Nephron progenitor cell (in vitro differentiated cells): ENCODE measurements around the gene BCKDK.

ENCODE experiments used
- DNase-seq: peaks from one replicate; pipeline ENCODE4 v3.0.0; 2021
- H3K27ac Mint-ChIP-seq: 2 replicates; pipeline ENCODE4 v1.8.0; 2021; ENCODE audit warnings: mild to moderate bottlenecking, moderate library complexity, mixed read lengths
- H3K27me3 Mint-ChIP-seq: 2 replicates; pipeline ENCODE4 v1.8.0; 2021; ENCODE audit warnings: mild to moderate bottlenecking, low read depth, mixed read lengths; ENCODE audit not compliant: poor library complexity
- H3K36me3 Mint-ChIP-seq: 2 replicates; pipeline ENCODE4 v1.8.0; 2021; ENCODE audit warnings: low read depth, mixed read lengths
- H3K4me1 Mint-ChIP-seq: 2 replicates; pipeline ENCODE4 v1.8.0; 2021; ENCODE audit warnings: mixed read lengths
- H3K4me3 Mint-ChIP-seq: 2 replicates; pipeline ENCODE4 v1.8.0; 2021; ENCODE audit warnings: mild to moderate bottlenecking, moderate library complexity, mixed read lengths
- H3K9me3 Mint-ChIP-seq: 2 replicates; pipeline ENCODE4 v1.8.0; 2021; ENCODE audit warnings: mild to moderate bottlenecking, moderate library complexity, mixed read lengths
- CTCF ChIP-seq: fragments of 200-600 bp; sonication (generic); IDR thresholded peaks from 2 replicates; pipeline ENCODE4 v1.5.0; 2021; ENCODE audit warnings: antibody characterized with exemption

BCKDK gene

GRCh38 chr16:31108035-31108793, at the start of gene BCKDK:
BCKDK (plus strand) TSS chr16:31108386; CDS start chr16:31109224, 838 bp downstream.
- peaks cover 20% of the 10 kb centered on the region for H3K4me1 Mint-ChIP-seq
- no peak for TF ChIP-seq CTCF
- H3K4me3 Mint-ChIP-seq = peak within 1 kb of the TSS; percentile 88
- H3K36me3 Mint-ChIP-seq = peaks cover 16% of the 10 kb centered on the region
- H3K27me3 Mint-ChIP-seq = peaks cover 3% of the 10 kb centered on the region
- peaks cover 3% of the 10 kb centered on the region for H3K9me3 Mint-ChIP-seq
- H3K27ac Mint-ChIP-seq = peak within 1 kb of the TSS; percentile 62
- DNase-seq = peak; percentile 77

GRCh38 chr16:31061126-31061812, 46.9 kb upstream of the BCKDK start:
- H3K27ac Mint-ChIP-seq = no peak overlapping the region
- peaks cover 51% of the 10 kb centered on the region for H3K36me3 Mint-ChIP-seq
- no peak for DNase-seq
- TF ChIP-seq CTCF = no peak
- peaks cover 4% of the 10 kb centered on the region for H3K27me3 Mint-ChIP-seq
- no peaks in the 10 kb centered on the region for H3K9me3 Mint-ChIP-seq
- no peak overlapping the region for H3K4me3 Mint-ChIP-seq
- H3K4me1 Mint-ChIP-seq = no peaks in the 10 kb centered on the region

- Mint-ChIP-seq H3K27ac (no peak overlapping the region), H3K9me3 (no peaks in the 10 kb centered on the region), H3K4me1 (no peaks in the 10 kb centered on the region), H3K36me3 (peaks cover 52% of the 10 kb centered on the region), H3K4me3 (no peak overlapping the region), H3K27me3 (no peaks in the 10 kb centered on the region)
- TF ChIP-seq CTCF = no peak
- DNase-seq = no peak
These were observed 46.3 kb upstream of the BCKDK start for GRCh38 chr16:31061813-31062440.

- Mint-ChIP-seq H3K4me1 (no peaks in the 10 kb centered on the region), H3K36me3 (peaks cover 52% of the 10 kb centered on the region), H3K27me3 (no peaks in the 10 kb centered on the region), H3K27ac (no peak overlapping the region), H3K9me3 (no peaks in the 10 kb centered on the region), H3K4me3 (no peak overlapping the region)
- TF ChIP-seq CTCF = no peak
- no peak for DNase-seq
These were observed 44.7 kb upstream of the BCKDK start for GRCh38 chr16:31063495-31063842.

- H3K27me3 Mint-ChIP-seq = no peaks in the 10 kb centered on the region
- no peak overlapping the region for H3K4me3 Mint-ChIP-seq
- H3K4me1 Mint-ChIP-seq = peaks cover 2% of the 10 kb centered on the region
- no peak overlapping the region for H3K27ac Mint-ChIP-seq
- peaks cover 54% of the 10 kb centered on the region for H3K36me3 Mint-ChIP-seq
- DNase-seq = no peak
- H3K9me3 Mint-ChIP-seq = no peaks in the 10 kb centered on the region
- TF ChIP-seq CTCF = no peak
These were observed 44.2 kb upstream of the BCKDK start for GRCh38 chr16:31063843-31064611.
